Activated CD8-positive, alpha-beta memory T cell treated with anti-CD3 and anti-CD28 coated beads, Interleukin-2, amount 10 ng/mL, durations not matched to agents 7 days and 5 days (primary cell): ENCODE results near the gene ALPI. TPM values are rescaled to one million over a fixed set of nuclear protein-coding genes. Genes with fewer than 3 reads are reported as not detected.

Source experiments
- ATAC-seq: fragments of 150-1000 bp; cut with Tn5 transposase; one replicate; pipeline ENCODE4 v1.10.0; 2021; ENCODE audit warnings: moderate library complexity
- CTCF ChIA-PET: fragments of 350-600 bp; sonication (Branson Sonifier 250); formaldehyde crosslinking; loops from one replicate; lab custom pipeline; 2021; ENCODE audit warnings: antibody characterized with exemption; lab: Charles Lee
- DNase-seq: peaks from one replicate; pipeline ENCODE4 v3.0.0-alpha.2; 2020
- H3K27ac Mint-ChIP-seq: one replicate; pipeline ENCODE4 v1.8.0; 2021; ENCODE audit warnings: mild to moderate bottlenecking, mixed read lengths
- H3K27me3 Mint-ChIP-seq: one replicate; pipeline ENCODE4 v1.8.0; 2021; ENCODE audit warnings: mixed read lengths
- H3K36me3 Mint-ChIP-seq: one replicate; pipeline ENCODE4 v1.8.0; 2021; ENCODE audit warnings: mild to moderate bottlenecking, mixed read lengths
- H3K4me1 Mint-ChIP-seq: one replicate; pipeline ENCODE4 v1.8.0; 2021; ENCODE audit warnings: mixed read lengths
- H3K4me3 Mint-ChIP-seq: one replicate; pipeline ENCODE4 v1.8.0; 2021; ENCODE audit warnings: mild to moderate bottlenecking, moderate library complexity, mixed read lengths
- H3K9me3 Mint-ChIP-seq: one replicate; pipeline ENCODE4 v1.8.0; 2022; ENCODE audit warnings: low read depth, mixed read lengths
- total RNA-seq, 2 experiments: library from RNA; stranded (reverse); gene quantifications; one replicate each; pipeline ENCODE4 v1.2.3, GENCODE V29; 2021

Gene ALPI
- total RNA-seq, 2 experiments from 2014 or later, result not detected

DNA sequence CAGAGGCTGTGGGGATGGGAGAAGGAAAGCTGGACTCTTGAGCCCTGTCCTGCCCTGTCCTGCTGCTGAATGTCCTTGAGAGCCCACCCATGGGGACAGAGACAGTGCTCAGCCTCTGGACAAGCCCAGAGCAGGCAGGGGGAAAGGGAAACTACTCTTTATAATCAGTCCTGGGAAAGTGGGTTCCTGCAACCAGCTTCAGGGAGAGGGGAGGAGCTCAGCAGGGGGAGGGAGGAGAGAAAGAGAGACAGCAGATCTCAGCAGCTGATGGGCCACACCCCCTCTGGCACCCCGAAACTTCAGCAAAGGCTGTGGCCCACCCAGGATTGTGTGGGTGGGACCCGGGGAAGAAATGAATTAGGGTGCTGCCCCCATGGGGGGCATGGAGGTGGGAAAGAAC lies 20.1 kb downstream of the ALPI start:
- ATAC-seq, result no peak
- H3K27me3 Mint-ChIP-seq, result peaks cover 32% of the 10 kb centered on the region
- no peaks in the 10 kb centered on the region for H3K36me3 Mint-ChIP-seq
- CTCF ChIA-PET, result interaction anchor here (0.7 kb wide), 1 partner anchor 23 kb away, joined by 3 read pairs; no protein-coding TSS in a partner anchor
- no peaks in the 10 kb centered on the region for H3K9me3 Mint-ChIP-seq
- H3K27ac Mint-ChIP-seq, result no peak overlapping the region
- no peak overlapping the region for H3K4me3 Mint-ChIP-seq
- no peaks in the 10 kb centered on the region for H3K4me1 Mint-ChIP-seq
- no peak for DNase-seq

GRCh38 chr2:232476791-232477190 lies 20.8 kb downstream of the ALPI start:
- H3K9me3 Mint-ChIP-seq, result no peaks in the 10 kb centered on the region
- H3K4me1 Mint-ChIP-seq, result no peaks in the 10 kb centered on the region
- DNase-seq, result no peak
- no peak for ATAC-seq
- no peak overlapping the region for H3K4me3 Mint-ChIP-seq
- no peak overlapping the region for H3K27ac Mint-ChIP-seq
- peaks cover 26% of the 10 kb centered on the region for H3K27me3 Mint-ChIP-seq
- no peaks in the 10 kb centered on the region for H3K36me3 Mint-ChIP-seq
- CTCF ChIA-PET, result no interaction called here

- no peak overlapping the region for H3K4me3 Mint-ChIP-seq
- H3K36me3 Mint-ChIP-seq, result no peaks in the 10 kb centered on the region
- DNase-seq (no peak), ATAC-seq (no peak)
- H3K27me3 Mint-ChIP-seq, result peaks cover 14% of the 10 kb centered on the region
- H3K9me3 Mint-ChIP-seq, result no peaks in the 10 kb centered on the region
- no peak overlapping the region for H3K27ac Mint-ChIP-seq
- H3K4me1 Mint-ChIP-seq, result no peaks in the 10 kb centered on the region
- CTCF ChIA-PET, result no interaction called here
These were observed 22.0 kb downstream of the ALPI start for GRCh38 chr2:232477751-232478510.

- Mint-ChIP-seq H3K4me3 (no peak overlapping the region), H3K9me3 (no peaks in the 10 kb centered on the region), H3K27me3 (peaks cover 9% of the 10 kb centered on the region), H3K27ac (no peak overlapping the region), H3K4me1 (no peaks in the 10 kb centered on the region), H3K36me3 (no peaks in the 10 kb centered on the region)
- CTCF ChIA-PET, result no interaction called here
- ATAC-seq (no peak), DNase-seq (no peak)
These were observed 22.8 kb downstream of the ALPI start for GRCh38 chr2:232478571-232479340.

GRCh38 chr2:232479341-232480200 lies 23.6 kb downstream of the ALPI start:
- ATAC-seq (no peak), DNase-seq (no peak)
- Mint-ChIP-seq H3K4me3 (no peak overlapping the region), H3K27me3 (peaks cover 13% of the 10 kb centered on the region), H3K36me3 (no peaks in the 10 kb centered on the region), H3K27ac (no peak overlapping the region), H3K4me1 (no peaks in the 10 kb centered on the region), H3K9me3 (no peaks in the 10 kb centered on the region)
- CTCF ChIA-PET, result no interaction called here

GRCh38 chr2:232480201-232481190 lies 24.5 kb downstream of the ALPI start:
- no peak overlapping the region for H3K4me3 Mint-ChIP-seq
- no peaks in the 10 kb centered on the region for H3K4me1 Mint-ChIP-seq
- no peaks in the 10 kb centered on the region for H3K9me3 Mint-ChIP-seq
- H3K27me3 Mint-ChIP-seq, result peaks cover 18% of the 10 kb centered on the region
- DNase-seq (no peak), ATAC-seq (no peak)
- no peak overlapping the region for H3K27ac Mint-ChIP-seq
- CTCF ChIA-PET, result no interaction called here
- H3K36me3 Mint-ChIP-seq, result no peaks in the 10 kb centered on the region

- DNase-seq (no peak), ATAC-seq (no peak)
- H3K4me3 Mint-ChIP-seq, result no peak overlapping the region
- no peak overlapping the region for H3K27ac Mint-ChIP-seq
- CTCF ChIA-PET, result no interaction called here
- no peaks in the 10 kb centered on the region for H3K4me1 Mint-ChIP-seq
- H3K27me3 Mint-ChIP-seq, result peaks cover 21% of the 10 kb centered on the region
- no peaks in the 10 kb centered on the region for H3K9me3 Mint-ChIP-seq
- H3K36me3 Mint-ChIP-seq, result no peaks in the 10 kb centered on the region
These were observed 25.6 kb downstream of the ALPI start for GRCh38 chr2:232481322-232482140.

DNA sequence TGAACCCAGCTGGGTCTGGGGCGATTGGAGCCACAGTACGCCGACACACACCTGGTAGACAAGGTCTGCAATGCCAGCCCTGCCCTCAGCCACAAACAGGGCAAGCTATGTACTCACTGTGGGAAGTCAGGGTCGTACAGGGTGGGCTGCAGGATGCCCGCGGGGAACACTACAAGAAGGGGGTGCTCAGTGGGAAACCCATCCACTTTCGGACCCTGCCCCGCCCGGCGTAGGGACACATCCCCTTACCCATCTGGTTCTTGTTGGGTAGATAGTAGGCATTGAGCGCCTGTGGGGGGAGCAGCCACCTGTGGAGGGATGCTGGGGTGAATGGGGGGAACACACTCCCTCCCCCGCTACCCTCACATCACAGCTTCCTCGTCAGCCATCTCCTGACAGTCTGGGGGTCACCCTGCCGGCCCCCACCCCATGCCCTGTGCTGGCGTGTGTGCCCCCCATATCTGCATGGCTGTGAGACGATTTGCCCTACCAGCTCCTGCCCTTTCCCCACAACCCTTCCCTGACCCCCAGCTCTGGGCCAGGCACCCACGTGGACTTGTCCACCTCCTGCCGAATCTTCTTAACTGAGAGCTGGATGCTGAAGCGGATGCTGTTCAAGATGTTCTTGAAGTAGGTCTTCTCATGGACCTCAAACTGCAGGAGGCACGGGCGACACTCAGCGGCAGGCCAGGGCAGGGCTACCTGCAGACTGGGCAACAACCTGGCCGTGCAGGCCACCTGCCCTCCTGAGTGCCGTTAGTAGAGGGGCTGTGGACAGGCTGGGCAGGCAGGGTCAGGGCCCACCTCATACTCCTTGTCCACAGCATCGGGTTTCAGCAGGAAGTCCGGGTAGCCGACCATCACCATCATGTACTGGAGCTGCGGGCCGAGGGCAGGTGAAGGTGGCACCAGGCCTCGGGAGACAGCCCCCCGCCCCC lies 26.6 kb downstream of the ALPI start:
- ATAC-seq (no peak), DNase-seq (no peak)
- Mint-ChIP-seq H3K4me1 (peaks cover 3% of the 10 kb centered on the region), H3K9me3 (no peaks in the 10 kb centered on the region), H3K27me3 (peaks cover 28% of the 10 kb centered on the region), H3K4me3 (no peak overlapping the region), H3K36me3 (no peaks in the 10 kb centered on the region), H3K27ac (no peak overlapping the region)
- CTCF ChIA-PET, result no interaction called here

- Mint-ChIP-seq H3K4me3 (no peak overlapping the region), H3K27me3 (peaks cover 33% of the 10 kb centered on the region), H3K36me3 (no peaks in the 10 kb centered on the region), H3K4me1 (peaks cover 3% of the 10 kb centered on the region), H3K9me3 (no peaks in the 10 kb centered on the region), H3K27ac (no peak overlapping the region)
- CTCF ChIA-PET, result no interaction called here
- DNase-seq (no peak), ATAC-seq (no peak)
These were observed 27.5 kb downstream of the ALPI start for GRCh38 chr2:232483311-232483922.

GRCh38 chr2:232483923-232484627 lies 28.1 kb downstream of the ALPI start:
- Mint-ChIP-seq H3K4me1 (peaks cover 3% of the 10 kb centered on the region), H3K27ac (no peak overlapping the region), H3K27me3 (peaks cover 40% of the 10 kb centered on the region), H3K36me3 (no peaks in the 10 kb centered on the region), H3K9me3 (no peaks in the 10 kb centered on the region), H3K4me3 (no peak overlapping the region)
- no peak for DNase-seq
- ATAC-seq, result no peak
- CTCF ChIA-PET, result no interaction called here
